Neural crest cell (in vitro differentiated cells): ENCODE results near the gene OPRL1. TPM values are rescaled to one million over a fixed set of nuclear protein-coding genes. Genes with fewer than 3 reads are reported as not detected.

Experiments
- DNase-seq: peaks from one replicate; pipeline ENCODE4 v3.0.0; 2021; ENCODE audit warnings: low read depth, mixed read lengths, low spot score
- H3K27ac Mint-ChIP-seq: one replicate; pipeline ENCODE4 v1.8.0; 2021; ENCODE audit warnings: mild to moderate bottlenecking, mixed read lengths; ENCODE audit not compliant: unreplicated experiment
- H3K27me3 Mint-ChIP-seq: 2 replicates; pipeline ENCODE4 v1.8.0; 2021; ENCODE audit warnings: low read depth, mild to moderate bottlenecking, mixed read lengths
- H3K36me3 Mint-ChIP-seq: 2 replicates; pipeline ENCODE4 v1.8.0; 2021; ENCODE audit warnings: low read depth, mild to moderate bottlenecking, mixed read lengths
- H3K4me1 Mint-ChIP-seq: 2 replicates; pipeline ENCODE4 v1.8.0; 2021; ENCODE audit warnings: mixed read lengths
- H3K4me3 Mint-ChIP-seq: one replicate; pipeline ENCODE4 v1.8.0; 2021; ENCODE audit warnings: mild to moderate bottlenecking, mixed read lengths
- H3K9me3 Mint-ChIP-seq: 2 replicates; pipeline ENCODE4 v1.8.0; 2021; ENCODE audit warnings: mixed read lengths
- total RNA-seq: library from RNA; stranded (reverse); gene quantifications from 2 replicates; pipeline ENCODE4 v1.2.1, GENCODE V29; 2021
- TF ChIP-seq, protein P1 (sequence below): fragments of 200-600 bp; sonication (generic); conservative IDR thresholded peaks from 2 replicates; pipeline ENCODE4 v1.5.0; 2021; ENCODE audit warnings: antibody characterized with exemption, mild to moderate bottlenecking

The OPRL1 gene
- total RNA-seq, 1 donor from 2014 or later: 0.96 TPM

DNA sequence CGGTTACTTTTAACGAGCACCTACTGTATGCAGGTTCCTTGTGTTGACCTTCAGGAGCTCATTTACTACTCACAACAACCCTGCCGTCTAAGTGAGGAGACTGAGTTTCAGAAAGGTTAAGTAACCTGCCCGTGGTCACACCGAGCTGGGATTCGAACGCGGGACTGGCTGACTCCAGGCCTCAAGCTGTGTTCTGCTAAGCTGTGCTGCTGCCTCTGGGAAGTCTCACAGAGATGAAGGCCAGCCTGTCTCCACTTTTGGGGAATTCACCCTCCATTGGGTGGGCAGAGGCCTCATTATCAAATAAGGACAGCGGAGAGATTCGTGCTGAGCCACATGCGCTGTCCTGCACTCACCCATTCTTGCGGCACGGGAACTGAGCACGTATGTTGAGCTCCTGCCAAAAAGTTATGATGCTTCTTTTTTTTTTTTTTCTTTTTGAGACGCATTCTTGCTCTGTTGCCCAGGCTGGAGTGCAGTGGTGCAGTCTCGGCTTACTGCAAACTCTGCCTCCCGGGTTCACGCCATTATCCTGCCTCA lies 58.5 kb downstream of the OPRL1 start:
- H3K36me3 Mint-ChIP-seq: no peaks in the 10 kb centered on the region
- H3K9me3 Mint-ChIP-seq: no peaks in the 10 kb centered on the region
- no peak overlapping the region for H3K27ac Mint-ChIP-seq
- no peak for DNase-seq
- TF ChIP-seq, protein P1, sequence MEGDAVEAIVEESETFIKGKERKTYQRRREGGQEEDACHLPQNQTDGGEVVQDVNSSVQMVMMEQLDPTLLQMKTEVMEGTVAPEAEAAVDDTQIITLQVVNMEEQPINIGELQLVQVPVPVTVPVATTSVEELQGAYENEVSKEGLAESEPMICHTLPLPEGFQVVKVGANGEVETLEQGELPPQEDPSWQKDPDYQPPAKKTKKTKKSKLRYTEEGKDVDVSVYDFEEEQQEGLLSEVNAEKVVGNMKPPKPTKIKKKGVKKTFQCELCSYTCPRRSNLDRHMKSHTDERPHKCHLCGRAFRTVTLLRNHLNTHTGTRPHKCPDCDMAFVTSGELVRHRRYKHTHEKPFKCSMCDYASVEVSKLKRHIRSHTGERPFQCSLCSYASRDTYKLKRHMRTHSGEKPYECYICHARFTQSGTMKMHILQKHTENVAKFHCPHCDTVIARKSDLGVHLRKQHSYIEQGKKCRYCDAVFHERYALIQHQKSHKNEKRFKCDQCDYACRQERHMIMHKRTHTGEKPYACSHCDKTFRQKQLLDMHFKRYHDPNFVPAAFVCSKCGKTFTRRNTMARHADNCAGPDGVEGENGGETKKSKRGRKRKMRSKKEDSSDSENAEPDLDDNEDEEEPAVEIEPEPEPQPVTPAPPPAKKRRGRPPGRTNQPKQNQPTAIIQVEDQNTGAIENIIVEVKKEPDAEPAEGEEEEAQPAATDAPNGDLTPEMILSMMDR: no peak
- H3K4me3 Mint-ChIP-seq: no peak overlapping the region
- peaks cover 29% of the 10 kb centered on the region for H3K4me1 Mint-ChIP-seq
- peaks cover 3% of the 10 kb centered on the region for H3K27me3 Mint-ChIP-seq

DNA sequence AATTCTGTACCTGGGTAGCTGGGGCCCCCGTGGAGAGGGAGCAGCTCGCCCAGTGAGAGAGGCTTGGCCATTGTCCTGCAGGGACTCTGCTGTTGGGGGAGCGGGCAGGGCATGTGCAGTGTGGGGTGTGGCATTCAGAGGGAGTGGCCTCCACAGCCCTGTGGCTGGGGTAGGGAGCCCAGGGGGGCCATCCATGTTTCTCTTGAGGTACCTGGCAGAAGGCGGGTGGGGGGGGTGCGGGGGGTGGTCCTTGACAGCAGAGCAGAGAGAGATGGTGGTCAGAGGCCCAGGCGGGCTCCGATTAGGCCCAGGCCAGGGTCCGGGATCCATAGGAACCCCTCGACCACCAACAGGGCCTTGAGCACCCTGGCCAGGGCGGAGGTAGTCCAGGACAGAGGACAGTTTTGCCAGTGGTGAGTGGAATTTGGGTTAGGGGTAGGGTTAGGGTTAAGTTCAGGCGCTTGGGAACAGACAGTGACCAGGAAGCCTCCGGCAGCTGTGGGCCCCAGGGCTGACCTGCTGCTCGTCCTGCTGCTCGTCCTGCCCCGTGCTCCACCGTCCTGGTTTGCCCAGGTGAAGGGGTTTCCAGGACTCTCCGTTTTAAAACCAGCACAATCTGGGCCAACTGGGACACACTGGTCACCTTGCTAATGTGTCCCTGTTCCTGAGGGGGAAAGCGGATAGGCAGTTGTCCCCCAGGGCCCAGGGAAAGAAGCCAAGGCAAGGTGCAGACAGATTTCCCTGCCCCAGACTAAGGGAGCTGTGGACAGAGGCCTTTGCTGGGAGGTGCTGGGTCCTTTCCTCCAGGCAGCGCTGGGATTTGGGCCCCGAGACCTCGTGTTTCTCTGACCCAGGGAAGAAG lies 59.5 kb downstream of the OPRL1 start:
- TF ChIP-seq, protein P1: no peak
- DNase-seq: no peak
- H3K36me3 Mint-ChIP-seq: peaks cover 3% of the 10 kb centered on the region
- peaks cover 3% of the 10 kb centered on the region for H3K9me3 Mint-ChIP-seq
- no peak overlapping the region for H3K4me3 Mint-ChIP-seq
- H3K27ac Mint-ChIP-seq: peak overlapping the region; percentile 62
- peaks cover 3% of the 10 kb centered on the region for H3K27me3 Mint-ChIP-seq
- H3K4me1 Mint-ChIP-seq: peaks cover 31% of the 10 kb centered on the region

DNA sequence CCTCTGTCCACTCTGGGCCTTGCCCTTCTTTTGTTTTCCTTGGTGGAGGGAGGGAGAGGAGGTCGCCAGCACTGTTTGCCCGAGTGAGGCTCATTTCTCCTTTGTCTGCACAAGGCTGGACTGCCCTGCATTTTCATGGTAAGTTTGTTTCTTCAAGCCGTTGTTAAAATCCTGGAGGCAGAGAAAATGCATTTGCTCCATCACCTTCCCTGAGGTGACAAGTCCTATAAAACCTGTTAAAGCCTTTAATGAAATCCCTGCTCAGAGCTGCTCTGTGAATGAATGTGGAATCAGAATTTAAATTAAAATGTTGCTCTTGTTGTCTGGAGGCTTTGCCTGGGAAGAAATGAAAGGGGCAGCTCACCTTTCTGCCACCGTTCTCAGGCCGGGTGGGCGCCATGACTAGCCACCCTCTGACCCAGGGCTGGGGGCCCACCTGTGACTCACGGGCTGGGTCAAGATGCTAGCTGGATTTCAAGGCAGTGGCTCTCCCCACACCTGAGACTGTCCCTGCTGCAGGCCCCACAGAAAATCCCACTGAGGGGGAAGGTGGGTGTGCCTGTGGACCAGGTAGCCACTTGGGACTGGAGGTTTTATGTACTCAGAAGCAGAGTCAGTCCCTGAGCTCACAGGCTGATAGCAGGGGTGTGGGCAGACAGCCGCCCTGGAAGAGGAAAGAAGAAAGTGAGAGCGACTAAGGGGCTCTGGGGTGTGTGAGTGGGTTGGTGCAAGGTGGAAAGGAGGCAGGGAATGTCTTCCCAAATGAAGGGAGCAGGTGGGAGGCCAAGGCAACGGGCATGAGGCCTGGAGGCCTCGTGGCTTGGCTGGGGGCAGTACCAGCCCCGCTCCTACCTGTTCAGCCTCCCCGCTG lies 60.4 kb downstream of the OPRL1 start:
- Mint-ChIP-seq H3K27ac (peak overlapping the region; percentile 73), H3K4me1 (peaks cover 31% of the 10 kb centered on the region), H3K27me3 (peaks cover 4% of the 10 kb centered on the region), H3K4me3 (no peak overlapping the region), H3K36me3 (peaks cover 3% of the 10 kb centered on the region), H3K9me3 (peaks cover 9% of the 10 kb centered on the region)
- no peak for DNase-seq
- TF ChIP-seq, protein P1: no peak

DNA sequence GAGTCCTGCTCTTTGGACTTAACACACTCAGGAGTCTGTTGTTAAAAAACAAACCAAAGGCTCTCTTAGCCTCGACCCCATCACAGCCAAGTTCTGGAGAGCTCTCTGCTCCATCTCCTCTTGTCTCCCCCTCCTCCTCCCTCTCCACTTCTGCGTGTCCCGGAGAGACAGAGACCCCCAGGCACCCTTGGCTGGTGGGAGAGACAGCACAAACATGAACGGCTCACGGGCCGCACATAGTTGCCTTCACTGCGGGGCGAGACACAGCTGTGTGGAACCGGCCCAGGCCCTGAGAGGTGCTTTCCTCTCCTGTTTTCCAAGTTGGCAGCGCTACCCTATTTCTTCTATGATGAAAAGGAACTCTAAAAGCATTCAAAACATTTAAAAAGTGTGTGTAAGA lies 61.1 kb downstream of the OPRL1 start:
- Mint-ChIP-seq H3K9me3 (peaks cover 9% of the 10 kb centered on the region), H3K27ac (peak overlapping the region; percentile 73), H3K4me3 (no peak overlapping the region), H3K4me1 (peaks cover 31% of the 10 kb centered on the region), H3K27me3 (peaks cover 3% of the 10 kb centered on the region), H3K36me3 (peaks cover 3% of the 10 kb centered on the region)
- TF ChIP-seq, protein P1: no peak
- DNase-seq: no peak

DNA sequence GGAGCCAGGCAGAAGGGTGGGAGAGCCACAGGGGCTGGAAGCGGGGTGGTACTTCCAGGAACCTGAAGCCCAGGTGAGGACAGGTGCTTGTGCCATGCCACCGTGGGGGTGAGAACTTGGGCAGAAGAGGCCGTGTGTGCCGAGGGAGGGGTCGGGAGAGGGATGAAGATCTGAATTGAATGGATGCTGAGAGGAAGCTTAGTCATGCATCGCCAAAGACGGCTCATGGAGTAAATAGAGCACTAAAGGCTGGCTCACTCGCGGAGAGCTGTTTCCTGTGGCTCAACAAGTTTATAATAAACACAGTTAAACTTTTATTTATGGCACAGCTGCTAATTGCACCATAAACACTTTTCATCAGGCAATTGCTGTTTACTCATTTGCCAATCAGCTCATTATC lies 62.7 kb downstream of the OPRL1 start:
- H3K9me3 Mint-ChIP-seq: peaks cover 9% of the 10 kb centered on the region
- H3K4me3 Mint-ChIP-seq: no peak overlapping the region
- DNase-seq: no peak
- H3K36me3 Mint-ChIP-seq: peaks cover 3% of the 10 kb centered on the region
- TF ChIP-seq, protein P1: no peak
- H3K27me3 Mint-ChIP-seq: peaks cover 2% of the 10 kb centered on the region
- peak overlapping the region; percentile 16 for H3K27ac Mint-ChIP-seq
- H3K4me1 Mint-ChIP-seq: peaks cover 37% of the 10 kb centered on the region
